Raji (cell line): ENCODE data around the gene LYPD6B.

Experiments used
- POLR2A ChIP-seq: IDR thresholded peaks from 2 replicates; pipeline ENCODE4 v1.6.1; 2011; ENCODE audit warnings: low read depth, low read length, control low read depth; ENCODE audit not compliant: insufficient read depth

The LYPD6B gene

DNA sequence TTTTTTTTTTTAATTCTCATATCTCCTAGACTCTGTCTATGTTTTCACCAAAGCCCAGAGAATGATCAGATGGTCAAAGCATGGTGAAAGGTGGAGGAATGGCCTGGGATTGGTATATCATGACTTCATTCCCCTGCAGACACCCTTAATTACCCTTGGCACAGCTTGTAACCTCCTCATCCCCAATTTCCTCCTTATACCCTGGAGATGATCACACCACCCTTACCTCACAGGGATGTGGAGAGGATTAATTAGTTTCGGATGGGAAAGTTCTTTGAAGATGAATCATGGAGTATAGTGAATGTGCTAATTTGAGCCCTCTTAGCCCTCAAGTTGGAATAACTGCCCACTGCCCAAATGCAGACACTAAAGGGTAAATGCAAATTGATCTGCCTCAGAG is 153.9 kb downstream of the LYPD6B start:
- TF ChIP-seq POLR2A = no peak

DNA sequence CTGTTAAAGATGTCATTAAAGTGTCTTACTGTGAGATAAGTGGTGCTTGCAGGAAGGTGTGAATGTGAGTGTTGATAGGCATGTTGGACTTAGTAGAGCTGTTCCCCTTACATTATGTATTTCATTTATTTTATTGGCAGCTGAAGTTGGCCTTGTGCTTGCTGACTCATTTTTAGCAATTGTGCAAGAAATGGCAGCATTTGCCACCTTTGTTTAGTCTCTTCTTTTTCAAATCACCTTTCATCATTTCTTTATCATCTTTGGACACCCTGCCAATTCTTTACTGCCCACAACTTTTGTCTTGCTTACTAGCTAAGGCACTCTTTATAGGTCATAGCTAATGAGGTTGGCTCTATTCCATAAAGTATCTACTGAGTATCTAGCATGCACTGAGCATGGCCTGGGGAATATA is 161.6 kb downstream of the LYPD6B start:
- TF ChIP-seq POLR2A = no peak

DNA sequence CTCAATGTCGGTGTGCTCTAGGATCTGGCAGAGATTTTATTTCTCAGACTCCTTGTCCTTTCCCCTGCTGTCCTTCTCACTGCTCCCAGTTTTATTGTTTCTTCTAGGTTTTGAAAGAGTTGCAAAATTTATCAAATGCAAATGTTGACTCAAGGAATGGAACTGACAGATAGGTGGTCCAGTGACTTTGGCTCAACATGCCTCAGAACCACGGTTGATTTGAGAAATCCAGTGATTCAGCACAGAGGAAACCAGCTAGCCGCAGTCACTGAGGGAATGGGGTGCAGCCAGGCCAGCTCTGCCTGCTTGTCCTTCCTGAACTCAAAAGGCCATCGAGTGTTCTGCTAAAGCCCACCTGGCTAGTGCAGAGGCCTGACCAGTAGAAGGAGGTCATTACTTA is 166.2 kb downstream of the LYPD6B start:
- TF ChIP-seq POLR2A = no peak

DNA sequence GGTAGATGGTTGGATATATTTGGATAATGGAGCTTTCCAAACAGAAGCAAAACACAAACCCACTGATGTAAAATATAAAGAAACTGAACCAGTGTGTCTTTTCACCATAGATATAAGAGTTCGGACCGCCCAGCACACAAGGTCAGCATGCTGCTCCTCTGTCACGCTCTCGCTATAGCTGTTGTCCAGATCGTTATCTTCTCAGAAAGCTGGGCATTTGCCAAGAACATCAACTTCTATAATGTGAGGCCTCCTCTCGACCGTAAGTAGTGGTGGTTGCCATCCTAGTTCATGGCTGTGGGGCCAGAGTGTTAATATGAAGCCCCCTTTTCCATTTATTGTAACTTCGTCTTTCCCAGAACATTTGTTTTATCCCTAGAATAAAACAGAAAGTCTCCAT is 166.6 kb downstream of the LYPD6B start:
- TF ChIP-seq POLR2A = no peak

DNA sequence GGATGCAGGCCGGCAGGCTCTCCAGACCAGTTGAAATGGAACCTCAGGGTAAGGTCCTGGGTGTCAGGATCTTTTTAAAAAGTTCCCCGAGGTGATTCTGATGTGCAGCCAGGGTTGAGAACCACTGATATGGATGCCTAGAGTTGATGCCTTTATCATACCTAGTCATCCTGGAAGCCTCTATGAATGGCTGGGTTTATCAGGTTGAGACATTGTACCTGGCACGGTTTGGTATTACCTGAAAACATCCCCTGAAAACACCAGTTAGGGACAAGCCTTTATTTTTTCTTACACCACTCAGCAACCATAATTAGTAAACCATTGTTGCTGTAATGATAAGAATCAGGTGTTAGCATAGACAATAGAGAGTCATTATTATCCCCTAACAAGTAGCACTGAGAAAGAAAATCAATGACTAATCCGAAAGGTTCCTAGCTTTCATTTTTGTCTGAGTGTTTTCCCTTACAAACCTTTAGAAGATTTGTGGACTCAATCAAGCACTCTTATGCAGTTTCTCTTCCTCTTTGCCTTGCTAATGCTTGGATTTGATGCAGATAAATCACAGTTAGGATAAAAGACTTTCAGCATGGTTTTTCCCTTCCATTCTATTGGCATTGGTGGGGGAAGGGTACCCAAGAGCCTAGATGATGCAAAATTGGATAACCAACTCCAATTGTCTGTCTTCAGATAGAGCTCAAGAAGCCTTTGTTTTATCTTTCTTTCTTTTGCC is 175.4 kb downstream of the LYPD6B start:
- TF ChIP-seq POLR2A = no peak

DNA sequence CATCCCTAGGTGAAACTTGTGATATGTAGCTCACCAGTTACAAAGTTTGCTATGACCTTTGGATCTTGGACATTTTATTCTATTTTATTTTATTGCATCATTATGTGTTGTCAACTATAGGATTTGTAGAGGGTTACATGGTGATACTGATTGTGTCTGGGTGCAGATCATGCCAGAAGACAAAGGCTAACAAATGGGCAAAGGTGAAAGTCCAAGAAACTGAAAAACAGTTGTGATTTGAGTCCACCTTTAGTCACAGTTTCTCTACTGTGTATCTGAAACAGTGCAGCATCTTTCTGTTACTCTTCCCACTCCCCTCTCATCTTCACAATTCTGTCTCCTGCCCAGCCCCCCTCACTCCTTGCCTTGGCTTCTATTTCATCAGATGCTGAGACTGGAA is 180.0 kb downstream of the LYPD6B start:
- no peak for TF ChIP-seq POLR2A

DNA sequence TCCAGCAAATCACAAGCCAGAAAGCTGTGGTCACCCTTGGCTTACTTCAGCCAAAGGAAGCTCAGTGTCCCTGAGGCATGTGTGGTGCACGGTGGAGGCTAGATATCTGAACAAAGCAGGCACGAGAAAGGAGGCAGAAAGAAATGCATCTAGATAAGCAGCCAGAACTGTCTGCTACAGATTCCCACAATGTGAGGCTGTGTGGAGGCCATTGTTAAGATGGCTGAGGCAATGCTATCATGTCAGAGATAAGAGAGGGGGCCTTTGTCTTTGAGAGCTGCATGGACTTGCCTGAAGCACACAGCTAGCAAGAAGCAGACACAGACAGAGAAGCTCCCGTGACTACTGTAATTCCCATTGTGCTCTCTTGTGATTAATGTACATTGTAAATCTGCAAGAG is 181.4 kb downstream of the LYPD6B start:
- no peak for TF ChIP-seq POLR2A

DNA sequence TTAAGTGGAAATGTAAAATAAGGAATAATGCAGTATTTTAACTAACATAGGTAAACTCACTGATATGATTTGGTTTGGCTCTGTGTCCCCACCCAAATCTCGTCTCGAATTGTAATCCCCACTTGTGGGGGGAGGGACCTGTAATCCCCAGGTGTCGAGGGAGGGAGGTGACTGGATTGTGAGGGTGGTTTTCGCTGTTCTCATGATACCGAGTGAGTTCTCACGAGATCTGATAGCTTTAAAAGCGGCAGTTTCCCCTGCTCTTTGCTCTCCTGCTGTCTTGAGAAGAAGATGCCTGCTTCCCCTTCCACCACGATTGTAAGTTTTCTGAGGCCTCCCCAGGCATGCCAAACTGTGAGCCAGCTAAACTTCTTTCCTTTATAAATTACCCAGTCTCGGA is 182.5 kb downstream of the LYPD6B start:
- TF ChIP-seq POLR2A = no peak

DNA sequence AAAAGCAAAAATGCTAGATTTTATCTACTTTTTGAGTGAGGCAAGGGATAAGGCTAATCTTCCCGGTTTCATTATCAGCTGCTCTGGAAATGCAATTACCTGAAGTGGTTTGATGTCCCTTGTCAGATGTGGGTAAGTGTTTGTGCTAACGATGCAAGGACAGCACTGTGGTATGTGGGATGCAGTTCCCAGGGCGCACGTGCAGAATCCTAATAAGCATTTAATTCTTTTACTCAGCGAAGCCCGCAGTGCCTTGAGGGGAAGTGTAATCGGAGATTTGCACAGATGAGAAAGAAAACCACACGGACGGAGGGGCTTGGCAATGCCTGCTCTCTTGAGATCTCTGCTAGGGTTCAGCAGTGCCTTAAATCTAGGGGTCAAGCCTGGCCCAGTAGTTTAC is 183.4 kb downstream of the LYPD6B start:
- TF ChIP-seq POLR2A = no peak

DNA sequence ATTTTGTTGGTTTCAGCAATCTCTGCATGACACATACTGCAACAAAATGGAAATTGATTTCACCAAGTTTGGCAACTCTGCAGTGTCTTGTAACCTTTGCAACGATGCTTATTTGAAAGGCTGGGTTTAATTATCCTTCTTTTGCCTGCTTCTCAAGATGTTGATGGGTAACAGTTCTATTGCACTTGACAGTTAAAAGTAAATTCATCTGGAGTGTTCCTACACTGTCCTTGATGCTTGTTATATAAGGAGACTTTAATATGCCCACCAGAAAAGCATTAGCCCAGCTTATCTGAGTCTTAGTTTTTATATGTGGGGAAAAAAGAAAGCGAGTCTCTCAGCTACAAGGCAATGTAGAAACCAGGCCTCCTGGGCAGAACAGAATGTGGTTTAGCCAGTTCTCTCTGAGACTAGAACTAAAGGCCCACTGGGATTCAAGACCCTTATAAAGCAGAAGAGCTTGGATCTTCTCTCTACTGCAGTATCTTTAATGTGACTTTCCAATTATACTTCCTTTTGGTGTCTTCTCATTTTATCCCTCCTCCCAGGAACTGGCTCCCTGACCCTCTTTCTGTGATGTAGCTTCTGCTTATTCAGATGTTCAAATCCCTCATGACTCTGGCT is 185.1 kb downstream of the LYPD6B start:
- TF ChIP-seq POLR2A = no peak

DNA sequence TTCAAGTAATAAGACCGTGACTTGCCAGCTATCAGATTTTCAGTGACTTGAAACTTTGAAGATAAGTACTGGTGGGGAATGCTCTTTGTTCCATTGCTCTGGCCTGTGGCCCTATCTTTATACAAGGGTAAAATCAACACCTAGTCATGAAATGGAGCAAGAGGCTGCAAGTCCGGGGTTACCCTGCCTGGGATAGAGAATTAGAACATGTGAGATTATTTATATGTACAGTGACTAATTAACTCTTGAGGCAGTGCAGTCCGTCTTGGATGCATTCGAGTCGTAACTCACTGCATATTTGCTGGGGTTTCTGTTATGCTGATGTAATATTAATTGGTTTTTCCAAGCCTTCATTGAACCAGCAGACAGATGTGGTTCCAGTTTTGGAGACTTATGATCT is 186.0 kb downstream of the LYPD6B start:
- no peak for TF ChIP-seq POLR2A

DNA sequence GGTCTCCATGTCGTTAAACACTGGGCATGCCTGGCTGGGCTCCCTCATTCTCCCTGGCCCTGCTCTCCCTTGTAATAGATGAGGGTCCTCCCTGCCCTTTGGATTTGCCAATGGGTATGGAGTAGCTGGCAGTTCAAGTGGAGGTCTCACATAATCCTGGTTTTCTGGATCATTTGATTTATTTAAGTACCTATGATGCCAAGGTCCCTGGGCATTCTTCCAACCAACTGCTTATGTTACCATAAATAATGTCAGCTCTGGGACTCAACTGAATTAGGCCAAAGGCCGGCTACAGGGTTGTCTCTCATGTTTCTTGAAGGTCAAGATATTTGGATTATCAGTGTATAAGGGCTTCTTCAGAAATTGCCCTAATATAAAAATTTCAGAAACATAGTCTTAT is 186.9 kb downstream of the LYPD6B start:
- TF ChIP-seq POLR2A = no peak

DNA sequence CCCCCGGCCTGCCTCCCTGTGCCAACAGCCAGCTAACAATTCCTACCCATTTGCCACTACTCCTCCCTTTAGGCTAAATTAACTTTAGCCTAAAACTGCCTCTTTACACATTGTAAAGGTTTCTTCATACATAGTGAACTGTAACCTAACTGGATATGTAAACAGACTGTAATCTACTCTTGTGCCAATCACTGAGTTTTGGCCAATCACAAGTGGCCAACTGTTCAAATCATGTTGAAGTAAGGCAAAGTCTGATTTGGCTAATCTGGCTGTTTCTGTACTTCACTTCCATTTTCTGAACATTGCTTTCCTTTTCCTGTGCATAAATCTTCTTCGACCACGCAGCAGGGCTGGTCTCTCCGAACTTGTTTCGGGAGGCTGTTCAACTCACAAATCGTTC is 188.3 kb downstream of the LYPD6B start:
- no peak for TF ChIP-seq POLR2A

DNA sequence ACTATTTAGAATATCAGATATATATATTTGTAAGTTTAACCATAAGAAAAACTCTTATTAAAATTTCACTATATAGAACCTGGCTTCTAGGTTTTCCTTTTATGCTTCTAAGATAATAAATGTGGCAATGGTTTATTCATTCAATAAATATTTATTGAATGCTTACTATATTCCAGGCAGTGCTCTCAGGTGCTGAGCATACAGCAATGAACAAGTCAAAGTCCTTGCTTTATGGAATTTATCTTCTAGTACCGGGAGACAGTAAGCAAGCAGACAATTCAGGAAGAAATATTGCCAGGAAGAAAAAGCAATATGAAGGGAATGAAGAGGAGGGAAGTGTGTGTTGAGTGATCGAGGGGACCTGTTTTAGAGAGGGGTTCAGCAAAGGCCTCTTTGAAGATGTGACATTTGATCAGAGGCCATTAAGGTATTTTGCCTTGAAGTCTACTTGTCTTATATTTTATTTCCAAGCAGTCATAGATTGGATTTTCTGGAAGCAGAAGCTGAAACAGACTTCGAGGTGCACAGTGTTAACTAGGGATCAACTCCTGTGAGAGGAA is 197.4 kb downstream of the LYPD6B start:
- no peak for TF ChIP-seq POLR2A

DNA sequence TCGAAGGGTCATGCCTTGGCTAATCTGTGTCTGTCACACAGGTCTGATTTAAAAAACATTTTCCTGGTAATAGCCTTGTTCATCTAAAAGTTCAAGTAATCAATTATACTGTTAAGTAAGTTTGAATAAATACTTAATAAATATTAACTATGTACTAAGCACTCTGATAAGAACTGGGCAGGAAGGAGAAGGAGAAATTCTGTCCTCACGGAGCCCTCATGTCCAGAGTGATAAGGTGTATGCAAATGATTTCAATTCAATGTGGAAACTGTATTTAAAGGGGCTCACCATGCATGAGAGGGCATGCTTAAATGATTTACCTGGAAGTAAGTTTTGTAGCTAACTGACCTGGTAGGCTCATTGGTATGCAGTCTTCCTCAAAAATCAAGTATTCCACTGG is 197.9 kb downstream of the LYPD6B start:
- TF ChIP-seq POLR2A = no peak

DNA sequence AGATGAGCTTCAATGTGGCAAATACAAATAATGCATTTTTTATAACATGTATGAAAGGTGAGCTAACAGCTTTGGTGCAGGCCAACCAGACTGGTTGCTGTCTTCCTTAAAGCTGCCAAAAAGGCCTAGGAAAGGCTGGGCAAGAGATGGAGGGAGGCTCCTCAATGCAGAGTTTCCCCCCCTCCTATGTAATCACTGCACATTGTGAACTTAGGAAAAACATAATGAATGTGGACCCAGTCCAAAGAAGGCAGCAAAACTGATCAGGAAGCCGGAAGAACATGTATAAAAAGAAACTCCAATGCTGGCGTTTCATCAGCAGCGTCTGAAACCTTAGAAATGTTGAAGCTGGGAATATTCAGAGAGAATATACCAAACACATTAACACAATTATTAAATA is 207.7 kb downstream of the LYPD6B start:
- TF ChIP-seq POLR2A = no peak
